Measurements from ENCODE around the gene ZNF641. TPM values are rescaled to one million over a fixed set of nuclear protein-coding genes. Genes with fewer than 3 reads are reported as not detected.

The ZNF641 gene
- total RNA-seq, 1 experiment from 2014 or later, result 13.5 TPM

DNA sequence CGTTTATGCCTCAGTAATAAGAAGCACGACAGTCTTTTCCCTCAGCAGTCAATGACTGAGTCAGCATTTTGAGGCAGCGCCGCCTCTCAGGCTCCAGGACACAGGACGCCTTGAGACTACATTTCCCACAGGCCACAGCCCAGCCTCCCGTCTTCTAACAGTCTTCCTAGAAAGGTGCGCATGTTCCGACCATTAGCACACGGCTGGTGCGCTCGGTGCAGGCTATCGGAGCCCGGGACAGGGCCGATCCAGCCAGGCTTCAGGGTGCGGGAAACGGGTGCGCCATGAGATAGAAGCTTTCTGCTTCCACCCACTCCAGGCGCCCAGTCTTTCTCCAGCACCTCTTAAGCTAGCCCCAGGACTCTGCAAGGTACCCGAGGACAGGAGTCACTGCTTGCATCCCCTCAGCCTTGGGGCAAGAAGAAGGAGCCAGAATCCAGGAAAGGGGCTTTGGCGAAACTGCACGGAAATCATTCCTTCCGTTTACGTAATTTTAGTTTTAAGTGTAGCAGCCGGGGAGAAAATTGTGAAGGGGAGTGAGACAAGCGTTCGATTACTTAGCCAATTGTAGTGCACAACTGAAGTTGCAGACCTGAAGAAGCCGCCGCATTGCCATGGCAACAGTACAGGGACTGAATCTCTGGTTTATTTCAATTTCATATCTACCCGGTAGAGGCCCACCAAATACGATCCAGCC lies 54.0 kb downstream of the ZNF641 start:
- no peaks in the 10 kb centered on the region for H3K4me1 ChIP-seq (ENCODE audit: control insufficient read depth, insufficient read depth, low read length)
- no TSS peak for BruUV-seq (replicated peaks)
- intact Hi-C loops (cut with micrococcal nuclease; ENCODE audit: unreplicated experiment) (no loop called here), in situ Hi-C loops (cut with HindIII; ENCODE audit: low pct_unique_long_range_greater_than_20kb, low sequenced_read_pairs) (no loop called here)
- ATAC-seq, result peak; percentile 100
- DNase-seq (ENCODE audit: low read depth, low spot score), result peak; percentile 17
- H3K27me3 ChIP-seq (ENCODE audit: control insufficient read depth, insufficient read depth, low read length), result peaks cover 8% of the 10 kb centered on the region; the same call in 1 of the 2 replicates
- H3K4me3 ChIP-seq (ENCODE audit: low read depth in 2 of 2, low read length in 2 of 2), result peak overlapping the region; percentile 51 to 74
- ChIA-PET CTCF (no interaction called here), POLR2A (interaction anchor here (0.7 kb wide), 1 partner anchor 8 kb away, joined by 3 read pairs; no protein-coding TSS in a partner anchor)
- H3K36me3 ChIP-seq (ENCODE audit: control insufficient read depth, insufficient read depth, low read length), result no peaks in the 10 kb centered on the region
- no peaks in the 10 kb centered on the region for H3K9me3 ChIP-seq (ENCODE audit: control insufficient read depth, insufficient read depth, low read depth, low read length)
- H3K27ac ChIP-seq (ENCODE audit: low read length), result peak overlapping the region; percentile 62
- TF ChIP-seq POLR2AphosphoS5 (IDR thresholded peaks at IDR 0.05; ENCODE audit: low read depth, low read length), result no peak

DNA sequence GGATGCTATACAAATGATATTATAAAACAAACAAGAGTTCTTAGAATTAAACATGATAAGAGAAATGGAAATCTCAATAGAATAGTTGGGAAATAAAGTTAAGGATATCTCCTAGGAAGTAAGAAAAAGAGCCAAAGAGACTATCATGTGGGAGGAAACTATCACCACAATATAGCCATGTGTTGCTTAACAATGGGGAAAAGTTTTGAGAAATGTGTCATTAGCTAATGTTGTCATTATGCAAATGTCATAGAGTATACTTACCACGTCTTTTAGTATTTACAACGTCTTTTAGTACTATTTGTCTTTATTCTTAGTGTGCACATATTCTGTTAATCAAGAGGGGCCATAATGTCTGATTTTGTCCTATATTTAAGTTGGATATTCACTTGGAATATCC lies 58.7 kb downstream of the ZNF641 start:
- ChIA-PET CTCF (no interaction called here), POLR2A (no interaction called here)
- ATAC-seq (no peak), DNase-seq (ENCODE audit: low read depth, low spot score) (no peak)
- intact Hi-C loops (cut with micrococcal nuclease; ENCODE audit: unreplicated experiment), result no loop called here
- Histone ChIP-seq H3K36me3 (ENCODE audit: control insufficient read depth, insufficient read depth, low read length) (no peaks in the 10 kb centered on the region), H3K4me1 (ENCODE audit: control insufficient read depth, insufficient read depth, low read length) (no peaks in the 10 kb centered on the region), H3K27me3 (ENCODE audit: control insufficient read depth, insufficient read depth, low read length) (peaks cover 12% of the 10 kb centered on the region), H3K9me3 (ENCODE audit: control insufficient read depth, insufficient read depth, low read depth, low read length) (no peaks in the 10 kb centered on the region), H3K4me3 (ENCODE audit: low read depth in 2 of 2, low read length in 2 of 2) (no peak overlapping the region), H3K27ac (ENCODE audit: low read length) (no peak overlapping the region)
- TF ChIP-seq, protein P1, sequence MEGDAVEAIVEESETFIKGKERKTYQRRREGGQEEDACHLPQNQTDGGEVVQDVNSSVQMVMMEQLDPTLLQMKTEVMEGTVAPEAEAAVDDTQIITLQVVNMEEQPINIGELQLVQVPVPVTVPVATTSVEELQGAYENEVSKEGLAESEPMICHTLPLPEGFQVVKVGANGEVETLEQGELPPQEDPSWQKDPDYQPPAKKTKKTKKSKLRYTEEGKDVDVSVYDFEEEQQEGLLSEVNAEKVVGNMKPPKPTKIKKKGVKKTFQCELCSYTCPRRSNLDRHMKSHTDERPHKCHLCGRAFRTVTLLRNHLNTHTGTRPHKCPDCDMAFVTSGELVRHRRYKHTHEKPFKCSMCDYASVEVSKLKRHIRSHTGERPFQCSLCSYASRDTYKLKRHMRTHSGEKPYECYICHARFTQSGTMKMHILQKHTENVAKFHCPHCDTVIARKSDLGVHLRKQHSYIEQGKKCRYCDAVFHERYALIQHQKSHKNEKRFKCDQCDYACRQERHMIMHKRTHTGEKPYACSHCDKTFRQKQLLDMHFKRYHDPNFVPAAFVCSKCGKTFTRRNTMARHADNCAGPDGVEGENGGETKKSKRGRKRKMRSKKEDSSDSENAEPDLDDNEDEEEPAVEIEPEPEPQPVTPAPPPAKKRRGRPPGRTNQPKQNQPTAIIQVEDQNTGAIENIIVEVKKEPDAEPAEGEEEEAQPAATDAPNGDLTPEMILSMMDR (IDR thresholded peaks at IDR 0.05), result no peak
- TF ChIP-seq, protein P2, sequence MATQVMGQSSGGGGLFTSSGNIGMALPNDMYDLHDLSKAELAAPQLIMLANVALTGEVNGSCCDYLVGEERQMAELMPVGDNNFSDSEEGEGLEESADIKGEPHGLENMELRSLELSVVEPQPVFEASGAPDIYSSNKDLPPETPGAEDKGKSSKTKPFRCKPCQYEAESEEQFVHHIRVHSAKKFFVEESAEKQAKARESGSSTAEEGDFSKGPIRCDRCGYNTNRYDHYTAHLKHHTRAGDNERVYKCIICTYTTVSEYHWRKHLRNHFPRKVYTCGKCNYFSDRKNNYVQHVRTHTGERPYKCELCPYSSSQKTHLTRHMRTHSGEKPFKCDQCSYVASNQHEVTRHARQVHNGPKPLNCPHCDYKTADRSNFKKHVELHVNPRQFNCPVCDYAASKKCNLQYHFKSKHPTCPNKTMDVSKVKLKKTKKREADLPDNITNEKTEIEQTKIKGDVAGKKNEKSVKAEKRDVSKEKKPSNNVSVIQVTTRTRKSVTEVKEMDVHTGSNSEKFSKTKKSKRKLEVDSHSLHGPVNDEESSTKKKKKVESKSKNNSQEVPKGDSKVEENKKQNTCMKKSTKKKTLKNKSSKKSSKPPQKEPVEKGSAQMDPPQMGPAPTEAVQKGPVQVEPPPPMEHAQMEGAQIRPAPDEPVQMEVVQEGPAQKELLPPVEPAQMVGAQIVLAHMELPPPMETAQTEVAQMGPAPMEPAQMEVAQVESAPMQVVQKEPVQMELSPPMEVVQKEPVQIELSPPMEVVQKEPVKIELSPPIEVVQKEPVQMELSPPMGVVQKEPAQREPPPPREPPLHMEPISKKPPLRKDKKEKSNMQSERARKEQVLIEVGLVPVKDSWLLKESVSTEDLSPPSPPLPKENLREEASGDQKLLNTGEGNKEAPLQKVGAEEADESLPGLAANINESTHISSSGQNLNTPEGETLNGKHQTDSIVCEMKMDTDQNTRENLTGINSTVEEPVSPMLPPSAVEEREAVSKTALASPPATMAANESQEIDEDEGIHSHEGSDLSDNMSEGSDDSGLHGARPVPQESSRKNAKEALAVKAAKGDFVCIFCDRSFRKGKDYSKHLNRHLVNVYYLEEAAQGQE (IDR thresholded peaks at IDR 0.05; ENCODE audit: insufficient read depth in 1 of 2, low read depth in 2 of 2, low read length in 1 of 2), result no peak
- TF ChIP-seq TCF7L2 (IDR thresholded peaks at IDR 0.05; ENCODE audit: low read depth, low read length), result no peak
- no peak for TF ChIP-seq POLR2AphosphoS5 (IDR thresholded peaks at IDR 0.05; ENCODE audit: low read depth, low read length)
- no peak for TF ChIP-seq SIN3A (IDR thresholded peaks at IDR 0.05; ENCODE audit: borderline replicate concordance, insufficient read depth, low read depth, low read length)
- in situ Hi-C loops (cut with HindIII; ENCODE audit: low pct_unique_long_range_greater_than_20kb, low sequenced_read_pairs), result no loop called here
- BruUV-seq (replicated peaks), result no TSS peak

- H3K4me3 ChIP-seq (ENCODE audit: low read depth in 2 of 2, low read length in 2 of 2), result no peak overlapping the region
- no peaks in the 10 kb centered on the region for H3K36me3 ChIP-seq (ENCODE audit: control insufficient read depth, insufficient read depth, low read length)
- no TSS peak for BruUV-seq (replicated peaks)
- intact Hi-C loops (cut with micrococcal nuclease; ENCODE audit: unreplicated experiment) (no loop called here), in situ Hi-C loops (cut with HindIII; ENCODE audit: low pct_unique_long_range_greater_than_20kb, low sequenced_read_pairs) (no loop called here)
- DNase-seq (ENCODE audit: low read depth, low spot score), result no peak
- TF ChIP-seq POLR2AphosphoS5 (IDR thresholded peaks at IDR 0.05; ENCODE audit: low read depth, low read length) (no peak), SIN3A (IDR thresholded peaks at IDR 0.05; ENCODE audit: borderline replicate concordance, insufficient read depth, low read depth, low read length) (no peak), TCF7L2 (IDR thresholded peaks at IDR 0.05; ENCODE audit: low read depth, low read length) (no peak)
- TF ChIP-seq, protein P2 (IDR thresholded peaks at IDR 0.05; ENCODE audit: insufficient read depth in 1 of 2, low read depth in 2 of 2, low read length in 1 of 2), result no peak
- TF ChIP-seq, protein P1 (IDR thresholded peaks at IDR 0.05), result no peak
- no peaks in the 10 kb centered on the region for H3K4me1 ChIP-seq (ENCODE audit: control insufficient read depth, insufficient read depth, low read length)
- H3K27ac ChIP-seq (ENCODE audit: low read length), result no peak overlapping the region
- no peaks in the 10 kb centered on the region for H3K9me3 ChIP-seq (ENCODE audit: control insufficient read depth, insufficient read depth, low read depth, low read length)
- no peak for ATAC-seq
- POLR2A ChIA-PET, result no interaction called here
- peaks cover 12% of the 10 kb centered on the region for H3K27me3 ChIP-seq (ENCODE audit: control insufficient read depth, insufficient read depth, low read length)
- CTCF ChIA-PET, result no interaction called here
Observed at GRCh38 chr12:48291511-48291910, 59.2 kb downstream of the ZNF641 start.

All from Panc1 (cell line).